ENCODE data around the gene CABLES1. TPM values are rescaled to one million over a fixed set of nuclear protein-coding genes. Genes with fewer than 3 reads are reported as not detected.
A peak's percentile ranks its signal among the peaks of the same experiment; 100 is the strongest.

Gene CABLES1
- polyA plus RNA-seq, 3 donors = 0.09 to 0.15 TPM; not detected in 1

- H3K4me3 Mint-ChIP-seq = peak overlapping the region in 1 of 2 donors; percentile 9
- no peak overlapping the region for H3K4me2 ChIP-seq (replicated peaks; ENCODE audit: extremely low read depth, low read length, poor library complexity, severe bottlenecking)
- intact Hi-C loops (cut with micrococcal nuclease) = loop anchor here (5.0 to 10.0 kb wide), 3 partner anchors 155 to 352 kb away; partner anchors contain the start of gene NPC1 (in 1 of the 2)
- H3K27ac Mint-ChIP-seq = peak overlapping the region in 5 of 7 donors; percentile 59 to 97 (median 95)
- peaks cover 0 to 7% (median 6%) of the 10 kb centered on the region in 3 donors for H3K27me3 Mint-ChIP-seq (ENCODE audit: low read depth in 3 of 3)
- H3K27me3 ChIP-seq (ENCODE audit: control insufficient read depth in 2 of 2, insufficient read depth in 2 of 2, low read length in 2 of 2) = no peaks in the 10 kb centered on the region
- no peaks in the 10 kb centered on the region for H3K36me3 ChIP-seq (replicated peaks in 1 of 2; ENCODE audit: control insufficient read depth in 1 of 2, insufficient read depth in 2 of 2, low read length in 2 of 2)
- no peak for TF ChIP-seq CTCF (IDR thresholded peaks at IDR 0.05)
- no peak overlapping the region for H3K9ac ChIP-seq (ENCODE audit: insufficient read depth, low read length, poor library complexity, severe bottlenecking)
- H3K27ac ChIP-seq (ENCODE audit: low read depth in 1 of 2, low read length in 2 of 2) = peak overlapping the region in 1 of 2 donors; percentile 77
- no peaks in the 10 kb centered on the region for H3K79me2 ChIP-seq (ENCODE audit: insufficient read depth, low read length)
- 97% methylated on average over 3 of the region's 6 CpGs for WGBS (ENCODE audit: insufficient coverage)
- no peak overlapping the region for H2AFZ ChIP-seq (ENCODE audit: insufficient read depth, low read depth, low read length, poor library complexity, severe bottlenecking)
- no peaks in the 10 kb centered on the region for H4K20me1 ChIP-seq (ENCODE audit: insufficient read depth, low read length)
- DNase-seq = no peak
- H3K4me1 ChIP-seq (ENCODE audit: control insufficient read depth in 1 of 2, insufficient read depth in 2 of 2, low read length in 2 of 2) = peaks cover 27 to 36% of the 10 kb centered on the region in 2 donors
- H3K36me3 Mint-ChIP-seq = no peaks in the 10 kb centered on the region
- peaks cover 0 to 6% (median 0%) of the 10 kb centered on the region in 7 donors for H3K9me3 Mint-ChIP-seq
- peaks cover 48% of the 10 kb centered on the region for H3K4me1 Mint-ChIP-seq
- no peak overlapping the region for H3K4me3 ChIP-seq (replicated peaks in 1 of 3; ENCODE audit: low read depth in 2 of 3, low read length in 3 of 3)
- H3K9me3 ChIP-seq (replicated peaks in 1 of 2; ENCODE audit: control insufficient read depth in 1 of 2, insufficient read depth in 1 of 2, low read length in 2 of 2) = no peaks in the 10 kb centered on the region
Measured at GRCh38 chr18:23232331-23232730, 97.0 kb downstream of the CABLES1 start.

GRCh38 chr18:23234619-23235018, 99.3 kb downstream of the CABLES1 start:
- peak overlapping the region in 1 of 7 donors; percentile 68 for H3K27ac Mint-ChIP-seq
- no peak for DNase-seq
- TF ChIP-seq CTCF (IDR thresholded peaks at IDR 0.05) = no peak
- H3K9me3 Mint-ChIP-seq = peaks cover 0 to 6% (median 0%) of the 10 kb centered on the region in 7 donors
- Histone ChIP-seq H2AFZ (ENCODE audit: insufficient read depth, low read depth, low read length, poor library complexity, severe bottlenecking) (no peak overlapping the region), H4K20me1 (ENCODE audit: insufficient read depth, low read length) (no peaks in the 10 kb centered on the region), H3K4me3 (replicated peaks in 1 of 3; ENCODE audit: low read depth in 2 of 3, low read length in 3 of 3) (no peak overlapping the region), H3K27ac (ENCODE audit: low read depth in 1 of 2, low read length in 2 of 2) (no peak overlapping the region), H3K9ac (ENCODE audit: insufficient read depth, low read length, poor library complexity, severe bottlenecking) (no peak overlapping the region), H3K4me2 (replicated peaks; ENCODE audit: extremely low read depth, low read length, poor library complexity, severe bottlenecking) (no peak overlapping the region), H3K36me3 (replicated peaks in 1 of 2; ENCODE audit: control insufficient read depth in 1 of 2, insufficient read depth in 2 of 2, low read length in 2 of 2) (no peaks in the 10 kb centered on the region), H3K27me3 (ENCODE audit: control insufficient read depth in 2 of 2, insufficient read depth in 2 of 2, low read length in 2 of 2) (no peaks in the 10 kb centered on the region), H3K9me3 (replicated peaks in 1 of 2; ENCODE audit: control insufficient read depth in 1 of 2, insufficient read depth in 1 of 2, low read length in 2 of 2) (no peaks in the 10 kb centered on the region), H3K79me2 (ENCODE audit: insufficient read depth, low read length) (no peaks in the 10 kb centered on the region), H3K4me1 (ENCODE audit: control insufficient read depth in 1 of 2, insufficient read depth in 2 of 2, low read length in 2 of 2) (peaks cover 31 to 34% of the 10 kb centered on the region in 2 donors)
- intact Hi-C loops (cut with micrococcal nuclease) = loop anchor here (5.0 to 10.0 kb wide), 3 partner anchors 157 to 350 kb away; partner anchors contain the start of gene NPC1 (in 1 of the 2)
- peaks cover 40% of the 10 kb centered on the region for H3K4me1 Mint-ChIP-seq
- no peak overlapping the region for H3K4me3 Mint-ChIP-seq
- no peaks in the 10 kb centered on the region for H3K36me3 Mint-ChIP-seq
- WGBS (ENCODE audit: insufficient coverage) = 73% methylated on average over 3 of the region's 5 CpGs
- peaks cover 0 to 5% (median 5%) of the 10 kb centered on the region in 3 donors for H3K27me3 Mint-ChIP-seq (ENCODE audit: low read depth in 3 of 3)
